Stimulated activated CD4-positive, alpha-beta T cell treated with anti-CD3 and anti-CD28 coated beads, TNF-alpha, amount 100 ng/mL, for 48 hours (primary cell): ENCODE results near the gene TMEM121.
"Not testable (repeated sequence)": the region's sequence is repeated elsewhere in the genome, so short reads cannot be mapped to it uniquely, and the experiment has no call there.

Experiments used
- DNase-seq, 3 donors: peaks; one replicate each; pipeline ENCODE4 v3.0.0-alpha.2; 2020; ENCODE audit warnings: low read depth in 3 of 3

Gene TMEM121

DNA sequence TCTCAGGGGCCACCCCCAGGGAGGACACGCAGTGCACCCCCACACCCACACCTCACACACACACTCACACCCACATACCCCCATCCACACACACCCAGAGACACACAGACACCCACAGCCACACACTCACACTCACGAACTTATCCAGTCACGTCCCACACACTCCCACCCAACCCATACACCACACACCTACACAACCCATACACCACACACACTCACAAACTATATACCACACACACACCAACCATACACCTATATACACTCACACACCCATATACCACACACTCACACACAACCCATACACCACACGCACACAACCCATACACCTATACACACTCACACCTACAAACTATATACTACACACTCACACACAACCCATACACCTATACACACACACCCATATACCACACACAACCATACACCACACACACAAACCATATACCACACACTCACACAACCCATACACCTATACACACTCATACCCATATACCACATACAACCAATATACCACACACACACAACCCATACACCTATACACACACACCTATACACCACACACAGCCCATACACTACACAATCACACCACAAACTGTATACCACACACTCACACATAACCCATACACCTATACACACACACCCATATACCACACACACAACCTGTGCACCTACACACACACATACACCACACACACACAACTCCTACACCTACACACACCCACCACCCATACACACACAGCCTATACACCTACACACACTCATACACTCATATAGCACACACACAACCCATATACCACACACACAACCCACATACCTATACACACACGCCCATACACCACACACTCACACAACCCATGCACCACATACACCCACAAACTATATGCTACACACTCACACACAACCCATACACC, 42.7 kb downstream of the TMEM121 start:
- DNase-seq, result no peak

DNA sequence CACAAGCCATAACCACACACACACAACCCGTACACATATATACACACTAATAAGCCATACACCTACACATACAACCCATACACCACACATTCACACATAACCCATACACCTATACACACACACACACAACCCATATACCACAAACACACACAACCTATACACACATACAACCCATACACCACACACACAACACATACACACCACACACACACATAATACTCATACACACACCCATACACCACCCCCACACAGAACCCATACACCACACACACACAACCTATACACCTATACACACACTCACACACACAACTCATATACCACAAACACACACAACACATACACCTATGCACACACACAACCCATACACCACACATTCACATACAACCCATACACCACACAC, 44.1 kb downstream of the TMEM121 start:
- no peak for DNase-seq

DNA sequence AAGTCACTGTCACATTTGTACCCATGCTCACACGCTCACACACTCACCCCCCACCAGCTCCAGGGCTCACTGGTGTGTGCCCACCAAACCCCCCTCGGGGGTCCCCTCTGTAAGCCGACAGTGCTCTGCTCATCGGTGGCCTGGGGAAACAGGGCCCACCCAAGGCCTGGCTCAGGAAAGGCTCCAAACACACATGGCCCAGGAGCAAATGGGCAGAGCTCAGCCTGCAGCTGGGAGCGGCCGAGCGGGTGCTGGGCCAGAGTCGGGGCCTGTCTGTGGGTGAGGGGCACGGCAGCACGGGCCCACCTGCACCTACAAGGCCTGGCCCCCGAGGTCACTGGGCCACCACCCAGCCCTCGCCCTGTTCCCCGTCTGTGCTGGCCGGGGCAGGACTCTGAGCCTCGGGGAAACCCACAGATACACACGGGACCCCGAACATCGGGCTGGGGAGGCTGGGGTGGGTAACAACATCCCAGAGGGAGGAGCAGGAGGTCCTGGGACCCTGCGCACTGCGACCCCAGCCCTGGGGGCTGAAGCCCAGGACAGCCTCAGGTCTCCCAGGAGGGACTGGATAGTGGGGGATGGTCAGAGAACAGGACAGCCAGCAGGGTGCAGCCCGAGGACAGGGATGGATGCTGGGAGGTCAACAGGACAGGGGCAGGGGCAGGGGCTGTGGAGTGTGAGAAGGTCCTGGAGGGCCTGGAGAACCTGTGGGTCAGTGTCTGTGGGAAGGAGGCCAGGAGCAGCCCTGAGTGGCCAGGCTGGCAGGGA, 45.0 kb downstream of the TMEM121 start:
- DNase-seq, result not testable (repeated sequence)

DNA sequence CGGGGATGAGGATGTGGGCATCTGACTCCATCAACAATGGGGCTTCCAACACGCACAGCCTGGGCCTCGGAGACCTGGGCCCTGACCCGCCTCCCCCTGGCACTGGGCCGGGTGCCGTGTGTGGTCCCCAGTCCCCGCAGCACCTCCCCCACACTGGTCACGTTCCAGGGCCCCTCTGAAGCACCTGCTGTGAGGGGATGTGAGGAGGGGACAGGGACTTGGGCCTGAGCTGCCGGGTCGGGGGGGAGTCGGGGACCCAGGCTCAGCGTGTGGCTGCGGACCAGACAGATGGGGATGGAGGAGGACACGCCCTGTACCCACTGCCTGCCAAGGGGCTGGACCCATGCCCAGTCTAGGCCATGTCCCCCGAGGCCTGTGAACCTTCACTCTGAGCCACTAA, 45.7 kb downstream of the TMEM121 start:
- not testable (repeated sequence) for DNase-seq

DNA sequence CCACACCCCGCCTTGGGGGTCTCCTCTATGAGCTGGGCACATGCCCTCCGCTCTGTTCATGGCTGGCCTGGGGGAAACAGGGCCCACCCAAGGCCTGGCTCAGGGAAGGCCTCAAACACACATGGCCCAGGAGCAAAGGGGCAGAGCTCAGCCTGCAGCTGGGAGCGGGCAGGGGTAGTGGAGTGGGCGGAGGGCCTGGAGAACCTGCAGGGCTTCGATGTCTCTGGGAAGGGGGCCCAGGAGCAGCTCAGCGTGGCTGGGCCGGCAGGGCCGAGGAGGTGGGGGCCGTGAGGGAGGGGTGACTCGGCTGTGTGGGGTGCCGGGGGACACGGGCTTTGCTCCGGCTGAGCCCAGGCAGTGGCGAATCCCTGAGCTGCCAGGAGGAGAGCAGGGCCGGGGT, 47.5 kb downstream of the TMEM121 start:
- not testable (repeated sequence) for DNase-seq

DNA sequence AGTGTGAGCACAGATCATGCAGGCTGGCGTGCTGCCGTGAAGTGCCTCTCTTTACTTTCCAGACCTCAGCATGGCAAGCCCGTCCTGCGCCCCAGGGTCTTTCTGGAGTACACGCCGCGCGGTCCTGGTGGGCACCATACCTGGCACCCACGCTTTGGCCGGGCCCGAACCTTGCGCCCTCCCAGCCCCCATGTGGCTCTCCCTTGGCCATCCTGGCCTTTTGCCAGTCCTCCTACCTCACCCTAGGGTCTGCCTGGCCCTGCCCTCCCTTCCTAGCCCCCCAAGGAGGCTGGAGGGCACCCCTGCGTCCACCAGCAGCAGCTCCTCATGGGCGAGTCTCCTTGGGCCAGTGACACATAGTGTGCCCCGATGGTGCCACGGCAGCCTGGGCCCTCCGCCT, 48.0 kb downstream of the TMEM121 start:
- not testable (repeated sequence) for DNase-seq

DNA sequence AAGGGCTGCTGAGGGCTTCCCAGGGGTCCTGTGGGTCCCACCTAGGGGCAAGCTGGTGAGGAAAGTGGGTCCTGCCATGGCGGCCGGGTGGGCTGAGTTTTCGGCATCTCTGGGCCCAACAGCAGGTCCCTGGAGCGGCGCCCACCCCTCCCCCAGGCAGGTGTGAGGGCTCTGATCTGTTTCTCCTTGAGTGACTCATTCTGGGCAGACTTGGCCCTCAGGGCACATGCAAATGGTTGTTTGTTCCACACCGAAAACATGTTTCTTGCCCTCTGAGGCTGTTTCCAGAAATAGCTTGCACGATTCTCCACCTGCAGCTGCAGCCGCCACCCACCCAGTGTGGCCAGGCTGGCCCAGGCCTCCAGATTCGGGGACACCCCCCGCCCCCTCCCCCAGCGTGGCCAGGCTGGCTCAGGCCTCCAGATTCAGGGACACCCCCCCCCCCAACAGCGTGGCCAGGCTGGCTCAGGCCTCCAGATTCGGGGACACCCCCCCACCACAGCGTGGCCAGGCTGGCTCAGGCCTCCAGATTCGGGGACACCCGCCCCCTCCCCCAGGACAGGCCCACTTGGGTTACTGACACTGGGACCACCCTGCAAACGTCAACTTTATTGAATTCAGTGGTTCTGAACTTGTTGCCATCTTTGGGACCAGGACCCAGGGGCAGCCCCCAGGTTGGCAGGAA, 48.8 kb downstream of the TMEM121 start:
- DNase-seq, result not testable (repeated sequence)

DNA sequence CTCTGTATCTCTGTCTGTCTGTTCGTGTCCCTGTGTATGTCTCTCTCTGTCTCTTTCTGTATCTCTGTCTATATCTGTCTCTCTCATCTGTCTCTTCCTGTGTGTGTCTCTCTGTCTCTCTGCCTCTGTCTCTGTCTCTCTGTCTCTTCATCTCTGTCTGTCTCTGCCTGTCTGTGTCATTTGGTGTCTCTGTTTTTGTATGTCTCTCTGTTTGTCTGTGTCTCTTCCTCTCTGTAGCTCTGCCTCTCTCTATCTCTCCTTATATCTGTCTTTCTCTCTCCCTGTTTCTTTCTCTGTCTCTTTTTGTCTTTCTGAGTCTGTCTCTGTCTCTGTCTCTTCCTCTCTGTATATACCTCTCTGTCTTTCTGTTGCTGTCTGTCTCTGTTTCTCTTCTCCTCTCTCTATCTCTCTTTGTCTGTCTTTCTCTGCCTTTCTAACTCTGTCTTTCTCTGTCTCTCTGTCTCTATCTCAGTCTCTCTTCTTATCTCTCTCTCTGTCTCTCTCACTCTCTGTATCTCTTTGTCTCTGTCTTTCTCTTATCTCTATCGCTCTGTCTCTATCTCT, 50.2 kb downstream of the TMEM121 start:
- no peak for DNase-seq

DNA sequence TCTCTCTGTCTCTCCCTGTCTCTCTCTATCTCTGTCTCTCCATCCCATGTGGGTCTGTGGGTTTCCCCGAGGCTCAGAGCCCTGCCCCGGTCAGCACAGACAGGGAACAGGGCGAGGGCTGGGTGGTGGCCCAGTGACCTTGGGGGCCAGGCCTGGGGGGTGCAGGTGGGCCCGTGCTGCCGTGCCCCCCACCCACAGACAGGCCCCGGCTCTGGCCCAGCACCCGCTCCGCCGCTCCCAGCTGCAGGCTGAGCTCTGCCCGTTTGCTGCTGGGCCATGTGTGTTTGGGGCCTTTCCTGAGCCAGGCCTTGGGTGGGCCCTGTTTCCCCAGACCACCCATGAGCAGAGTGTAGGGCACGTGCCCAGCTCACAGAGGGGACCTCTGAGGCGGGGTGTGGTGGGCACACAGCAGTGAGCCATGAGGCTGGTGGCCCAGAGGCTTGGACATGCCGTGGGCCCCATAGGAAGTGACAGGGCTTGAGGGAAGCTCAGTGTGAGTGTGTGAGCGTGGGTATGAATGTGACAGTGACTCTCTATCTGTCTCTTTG, 51.0 kb downstream of the TMEM121 start:
- DNase-seq, result no peak

DNA sequence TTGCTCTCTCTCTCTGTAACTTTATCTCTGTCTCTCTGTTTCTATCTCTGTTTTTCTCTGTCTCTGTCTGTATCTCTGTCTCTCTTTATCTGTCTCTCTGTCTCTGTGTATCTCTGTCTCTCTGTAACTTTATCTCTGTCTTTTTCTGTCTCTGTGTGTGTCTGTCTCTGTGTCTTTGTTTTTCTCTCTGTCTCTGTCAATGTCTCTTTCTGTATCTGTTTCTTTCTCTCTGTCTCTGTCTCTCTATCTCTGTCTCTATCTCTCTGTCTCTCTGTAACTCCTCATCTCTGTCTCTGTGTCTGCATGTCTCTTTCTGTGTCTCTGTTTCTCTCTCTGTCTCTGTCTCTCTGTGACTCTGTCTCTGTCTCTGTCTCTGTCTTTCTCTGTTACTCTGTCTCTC, 51.7 kb downstream of the TMEM121 start:
- DNase-seq, result no peak

DNA sequence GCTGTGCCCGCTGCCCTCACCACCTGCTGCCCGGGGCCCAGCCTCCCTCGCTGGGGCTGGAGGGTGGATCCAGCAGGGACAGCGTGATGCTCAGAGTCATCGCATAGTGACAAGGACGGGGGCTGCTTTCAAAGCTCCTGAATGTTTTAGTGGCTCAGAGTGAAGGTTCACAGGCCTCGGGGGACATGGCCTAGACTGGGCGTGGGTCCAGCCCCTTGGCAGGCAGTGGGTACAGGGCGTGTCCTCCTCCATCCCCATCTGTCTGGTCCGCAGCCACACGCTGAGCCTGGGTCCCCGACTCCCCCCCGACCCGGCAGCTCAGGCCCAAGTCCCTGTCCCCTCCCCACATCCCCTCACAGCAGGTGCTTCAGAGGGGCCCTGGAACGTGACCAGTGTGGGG, 52.8 kb downstream of the TMEM121 start:
- DNase-seq, result not testable (repeated sequence)
